ENCODE data around the gene RPS6KB2.
"Not testable (repeated sequence)": the region's sequence is repeated elsewhere in the genome, so short reads cannot be mapped to it uniquely, and the experiment has no call there.

Gene RPS6KB2

GRCh38 chr11:67465189-67465510 is 36.9 kb downstream of the RPS6KB2 start:
- in situ Hi-C loops (cut with HindIII; ENCODE audit: low sequenced_read_pairs) = no loop called here

GRCh38 chr11:67465530-67465929 is 37.2 kb downstream of the RPS6KB2 start:
- in situ Hi-C loops (cut with HindIII; ENCODE audit: low sequenced_read_pairs) = not testable (repeated sequence)

GRCh38 chr11:67466367-67466766 is 38.1 kb downstream of the RPS6KB2 start:
- in situ Hi-C loops (cut with HindIII; ENCODE audit: low sequenced_read_pairs) = no loop called here

GRCh38 chr11:67466962-67467771 is 38.9 kb downstream of the RPS6KB2 start:
- in situ Hi-C loops (cut with HindIII; ENCODE audit: low sequenced_read_pairs) = no loop called here

GRCh38 chr11:67468056-67468455 is 39.8 kb downstream of the RPS6KB2 start:
- in situ Hi-C loops (cut with HindIII; ENCODE audit: low sequenced_read_pairs) = no loop called here

- in situ Hi-C loops (cut with HindIII; ENCODE audit: low sequenced_read_pairs) = no loop called here
Measured at GRCh38 chr11:67468456-67468758, 40.1 kb downstream of the RPS6KB2 start.

GRCh38 chr11:67468759-67469507 is 40.6 kb downstream of the RPS6KB2 start, which contains the start of gene TMEM134:
TSS of gene TMEM134 (minus strand) at chr11:67469251. CDS start at chr11:67469192, 59 bp downstream.
- in situ Hi-C loops (cut with HindIII; ENCODE audit: low sequenced_read_pairs) = no loop called here

- in situ Hi-C loops (cut with HindIII; ENCODE audit: low sequenced_read_pairs) = no loop called here
Measured at GRCh38 chr11:67469508-67469811, 41.2 kb downstream of the RPS6KB2 start.

- in situ Hi-C loops (cut with HindIII; ENCODE audit: low sequenced_read_pairs) = no loop called here
Measured at GRCh38 chr11:67470337-67471002, 42.2 kb downstream of the RPS6KB2 start.

- in situ Hi-C loops (cut with HindIII; ENCODE audit: low sequenced_read_pairs) = no loop called here
Measured at GRCh38 chr11:67472882-67473281, 44.6 kb downstream of the RPS6KB2 start.

GRCh38 chr11:67476692-67477091 is 48.4 kb downstream of the RPS6KB2 start:
- in situ Hi-C loops (cut with HindIII; ENCODE audit: low sequenced_read_pairs) = not testable (repeated sequence)

GRCh38 chr11:67477344-67478050 is 49.2 kb downstream of the RPS6KB2 start:
- in situ Hi-C loops (cut with HindIII; ENCODE audit: low sequenced_read_pairs) = not testable (repeated sequence)

- in situ Hi-C loops (cut with HindIII; ENCODE audit: low sequenced_read_pairs) = no loop called here
Measured at GRCh38 chr11:67482275-67482826, 54.1 kb downstream of the RPS6KB2 start.

GRCh38 chr11:67482827-67483798 is 54.8 kb downstream of the RPS6KB2 start, which contains the start of gene AIP:
TSS of gene AIP (plus strand) at chr11:67483026. CDS start at chr11:67483159, 133 bp downstream.
- in situ Hi-C loops (cut with HindIII; ENCODE audit: low sequenced_read_pairs) = no loop called here

GRCh38 chr11:67483831-67484665 is 55.8 kb downstream of the RPS6KB2 start:
- in situ Hi-C loops (cut with HindIII; ENCODE audit: low sequenced_read_pairs) = no loop called here

- in situ Hi-C loops (cut with HindIII; ENCODE audit: low sequenced_read_pairs) = no loop called here
Measured at GRCh38 chr11:67484847-67485311, 56.6 kb downstream of the RPS6KB2 start.
